ENCODE data around the gene SERPIND1.
"Not testable (repeated sequence)": the region's sequence is repeated elsewhere in the genome, so short reads cannot be mapped to it uniquely, and the experiment has no call there.

SERPIND1 gene, protein sequence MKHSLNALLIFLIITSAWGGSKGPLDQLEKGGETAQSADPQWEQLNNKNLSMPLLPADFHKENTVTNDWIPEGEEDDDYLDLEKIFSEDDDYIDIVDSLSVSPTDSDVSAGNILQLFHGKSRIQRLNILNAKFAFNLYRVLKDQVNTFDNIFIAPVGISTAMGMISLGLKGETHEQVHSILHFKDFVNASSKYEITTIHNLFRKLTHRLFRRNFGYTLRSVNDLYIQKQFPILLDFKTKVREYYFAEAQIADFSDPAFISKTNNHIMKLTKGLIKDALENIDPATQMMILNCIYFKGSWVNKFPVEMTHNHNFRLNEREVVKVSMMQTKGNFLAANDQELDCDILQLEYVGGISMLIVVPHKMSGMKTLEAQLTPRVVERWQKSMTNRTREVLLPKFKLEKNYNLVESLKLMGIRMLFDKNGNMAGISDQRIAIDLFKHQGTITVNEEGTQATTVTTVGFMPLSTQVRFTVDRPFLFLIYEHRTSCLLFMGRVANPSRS

DNA sequence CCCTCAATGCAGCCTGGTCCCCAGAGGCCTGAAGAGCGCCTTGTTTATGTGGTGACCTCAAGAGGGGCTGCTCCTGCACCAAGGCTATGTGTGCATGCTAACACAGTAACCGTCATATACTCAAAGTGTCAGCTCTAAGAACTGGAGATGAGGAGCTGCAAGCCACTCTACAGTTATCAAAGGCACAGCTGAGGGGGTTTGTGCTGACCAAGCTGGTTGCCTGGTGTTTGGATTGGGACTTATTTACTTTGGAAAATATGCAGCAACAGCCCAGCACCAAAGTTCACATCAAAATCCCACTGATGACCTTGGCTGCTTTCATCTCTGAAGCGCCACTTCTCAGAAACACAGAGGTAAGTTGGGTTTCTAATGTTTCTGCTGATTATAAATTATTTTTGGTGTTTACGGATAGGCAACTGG, at the start of gene SERPIND1:
TSS of gene SERPIND1 (plus strand) at position 321 of the 420 bp plus-strand sequence. CDS start 5,200 bp downstream, outside the sequence.
- no peak for DNase-seq

DNA sequence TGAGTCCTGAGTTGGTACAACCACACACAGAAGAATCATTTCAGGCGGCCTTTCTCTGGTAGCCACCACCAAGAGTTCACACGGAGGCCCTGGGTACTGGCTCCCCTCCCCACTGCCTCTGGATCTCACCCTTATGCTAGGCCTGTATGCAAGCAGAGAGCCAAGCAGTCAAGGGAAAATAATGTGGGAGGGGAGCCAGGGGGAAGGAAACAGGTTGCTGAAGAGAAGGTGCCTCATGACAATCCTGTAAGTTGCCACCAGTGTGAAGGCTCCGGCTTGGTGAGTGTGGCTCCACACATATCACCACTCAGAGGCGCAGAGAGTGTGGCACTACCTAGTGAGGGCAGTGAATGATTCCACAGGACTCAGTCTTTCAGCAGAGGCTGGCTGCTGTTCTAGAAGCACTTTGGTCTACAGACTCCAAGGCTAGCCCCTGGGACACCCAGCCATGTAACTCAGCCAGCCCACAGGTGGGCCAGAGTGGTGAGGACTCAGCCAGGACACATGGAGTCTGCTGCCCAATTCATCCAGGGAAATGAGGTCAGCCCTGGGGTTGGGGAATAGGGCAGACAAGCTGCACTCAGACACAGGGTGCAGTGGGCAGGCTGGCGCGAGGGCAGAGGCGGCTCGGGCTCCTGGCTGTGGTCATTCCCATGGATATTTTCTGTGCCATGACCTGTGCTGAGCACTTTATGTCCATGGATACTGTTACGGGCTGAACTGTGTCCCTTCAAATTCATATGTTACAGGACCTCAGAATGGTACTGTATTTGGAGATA, 49.0 kb upstream of the SERPIND1 start:
- no peak for DNase-seq

DNA sequence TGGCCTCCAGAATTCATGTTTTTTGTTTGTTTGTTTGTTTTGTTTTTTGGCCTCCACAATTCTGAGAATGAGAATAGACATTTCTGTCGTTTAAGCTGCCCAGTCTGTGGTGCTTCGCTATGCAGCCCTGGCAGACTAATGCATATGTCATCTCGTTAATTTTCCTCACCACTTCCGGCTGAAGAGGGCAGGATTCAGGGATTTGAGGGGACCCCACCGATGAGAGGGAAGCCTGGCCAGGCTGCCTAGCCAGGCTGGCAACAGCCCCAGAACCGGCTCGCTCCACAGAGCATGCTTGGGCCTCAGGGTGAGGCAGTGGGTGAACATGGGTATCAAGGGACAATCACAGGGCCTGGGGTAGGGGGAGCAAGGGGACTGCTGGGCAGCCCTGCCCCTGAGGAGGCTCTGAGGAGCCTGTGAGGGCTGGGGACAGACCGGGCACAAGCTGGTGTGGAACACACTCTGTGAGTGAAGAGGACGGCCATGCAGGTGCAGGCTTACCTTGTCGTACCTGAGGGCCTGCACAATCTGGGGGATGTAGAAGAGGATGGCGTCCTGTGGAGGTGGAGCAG, 47.8 kb upstream of the SERPIND1 start:
- no peak for DNase-seq

DNA sequence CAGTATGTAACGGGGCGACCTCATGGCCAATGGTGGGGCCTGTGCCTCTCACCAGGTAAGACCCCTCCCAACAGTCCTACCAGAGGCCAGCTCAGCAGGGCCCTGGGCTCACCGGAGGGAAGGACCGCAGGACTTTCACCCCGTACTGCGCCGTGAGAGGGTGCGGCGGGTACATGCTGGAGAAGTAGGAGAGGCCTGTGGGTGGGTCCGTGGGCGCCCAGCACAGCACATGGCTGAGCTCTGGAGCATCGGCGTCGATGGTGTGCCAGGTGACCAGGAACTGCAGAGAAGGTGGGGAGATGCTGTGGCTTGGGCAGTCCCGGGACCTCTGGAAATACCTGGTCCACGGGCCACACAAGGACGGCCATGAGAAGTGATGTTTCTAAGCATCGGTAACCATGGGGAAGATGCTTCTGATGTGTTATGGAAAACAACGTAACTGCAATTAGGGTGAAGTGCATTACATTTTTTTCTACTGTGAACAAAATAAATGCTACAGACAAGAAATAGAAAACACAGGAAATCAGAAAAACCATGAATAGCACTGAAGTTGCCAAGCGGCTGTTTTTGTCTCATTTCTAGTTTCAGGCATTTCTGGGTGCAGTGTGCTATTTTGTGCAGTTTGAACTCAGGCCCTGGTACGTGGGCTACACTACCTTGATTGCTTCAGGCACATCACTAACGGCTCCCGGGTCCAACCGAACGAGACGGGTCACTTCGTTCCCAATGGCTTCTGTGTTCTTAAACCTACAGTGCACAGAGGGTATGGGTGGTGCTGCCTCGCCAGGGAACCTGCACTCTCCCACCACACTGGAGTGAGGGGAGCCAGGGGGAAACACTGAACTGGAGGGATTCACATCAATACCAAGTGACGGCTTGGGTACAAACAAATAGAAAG, 46.5 kb upstream of the SERPIND1 start:
- no peak for DNase-seq

DNA sequence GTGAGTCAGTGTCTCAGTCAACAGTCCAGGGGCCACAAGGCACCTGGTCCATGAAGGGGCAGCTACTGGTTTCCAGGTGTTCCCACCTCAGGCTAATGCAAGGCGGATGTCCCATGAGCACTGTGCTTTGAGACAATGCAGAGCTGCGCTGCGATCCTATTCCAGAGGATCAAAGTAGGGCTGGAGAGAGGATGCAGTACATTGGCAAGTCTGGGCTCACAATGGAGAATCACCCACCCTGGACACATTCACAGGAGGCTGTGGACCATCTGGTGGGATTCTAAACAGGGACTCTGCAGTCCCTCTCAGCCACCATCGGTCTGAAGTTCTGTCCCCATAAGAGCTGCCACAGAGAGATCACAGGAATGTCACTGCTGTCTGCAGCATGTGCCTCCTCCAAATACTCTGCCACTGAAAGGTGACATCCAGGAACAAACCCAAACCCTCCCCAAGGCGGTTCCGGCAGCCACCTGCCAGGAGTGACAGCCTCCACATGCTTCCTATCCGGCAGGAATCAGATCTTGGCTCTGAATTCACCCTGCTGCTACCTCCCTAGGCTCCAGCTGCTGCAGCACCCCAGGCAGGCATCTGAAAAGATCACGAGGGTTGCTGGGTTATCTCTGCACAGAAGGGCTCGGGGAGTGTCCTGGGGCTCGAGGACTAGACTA, 45.3 kb upstream of the SERPIND1 start:
- no peak for DNase-seq

DNA sequence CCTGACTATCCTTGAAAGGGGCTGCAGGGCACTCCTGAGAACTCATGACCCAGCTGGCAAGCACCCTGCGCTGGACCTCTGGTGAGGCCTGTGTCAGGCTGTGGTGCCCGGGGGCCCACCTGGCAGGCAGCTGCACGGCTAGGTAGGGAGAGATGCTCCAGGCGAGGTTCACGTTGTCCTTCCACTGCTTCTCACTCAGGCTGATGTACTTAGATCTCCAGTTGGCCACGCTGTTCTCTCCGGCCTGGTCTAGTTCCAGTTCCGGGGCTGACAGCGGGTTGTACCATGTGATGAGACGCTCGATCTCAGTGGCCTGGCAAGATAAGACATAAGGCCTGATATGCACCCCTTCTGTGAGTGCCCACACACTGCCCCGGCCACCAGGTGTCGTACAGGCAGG, 44.7 kb upstream of the SERPIND1 start:
- DNase-seq, result no peak

DNA sequence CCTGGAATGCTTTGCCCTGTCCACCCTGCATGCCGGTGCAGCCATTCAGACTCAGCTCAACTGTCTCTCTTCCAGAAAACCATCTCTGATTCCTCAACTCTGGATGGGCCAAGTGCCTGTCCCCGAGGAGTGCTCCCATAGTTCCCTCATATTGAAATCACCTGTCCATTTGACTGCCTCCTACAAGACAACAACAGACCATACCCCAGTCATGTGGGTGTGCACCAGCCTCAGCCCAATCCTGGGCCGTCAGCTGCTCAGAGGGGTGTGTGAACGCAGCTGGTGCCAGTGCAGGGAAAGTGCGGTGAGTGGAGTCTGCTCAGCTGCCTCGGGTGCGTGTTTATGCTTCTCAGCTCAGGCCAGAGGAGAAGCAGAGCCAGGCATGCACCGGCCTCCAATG, 41.5 kb upstream of the SERPIND1 start:
- not testable (repeated sequence) for DNase-seq

DNA sequence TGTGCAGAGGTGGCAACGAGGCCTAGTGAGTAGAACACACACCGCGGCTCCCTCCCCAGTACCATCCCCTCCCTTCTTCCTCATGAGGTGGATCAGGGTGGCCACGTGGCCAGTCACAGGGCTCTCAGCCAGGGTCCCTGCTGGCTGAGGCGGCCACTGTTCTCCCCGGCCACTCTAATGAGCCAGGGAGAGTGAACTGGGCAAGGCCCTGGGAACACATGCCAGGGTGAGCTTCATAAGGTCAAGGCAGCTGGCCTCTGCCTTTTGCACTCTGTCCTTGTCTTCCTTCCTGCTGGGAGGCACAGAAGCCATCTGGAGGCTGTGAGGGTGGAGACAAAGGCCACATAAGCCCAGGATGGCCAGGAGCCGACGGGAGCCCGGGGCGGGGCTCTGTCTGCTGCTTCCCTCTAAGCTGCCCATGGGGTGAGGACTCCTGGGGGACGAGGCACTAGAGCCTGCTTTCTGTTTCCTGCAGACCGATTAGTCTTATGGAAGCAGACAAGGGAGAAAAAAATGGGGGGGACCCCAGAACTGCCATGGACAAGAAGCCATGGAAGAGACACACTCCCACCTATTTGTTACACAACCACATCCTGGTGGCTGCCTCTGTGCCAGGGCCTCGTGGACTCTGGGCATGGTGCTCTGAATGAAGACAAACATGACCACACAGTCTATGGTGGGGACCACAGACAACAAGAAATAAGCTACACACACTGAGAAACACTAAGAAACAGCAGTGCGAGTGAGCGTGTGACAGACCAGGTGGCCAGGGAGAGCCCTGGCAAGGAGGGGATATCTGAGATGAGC, 38.4 kb upstream of the SERPIND1 start:
- DNase-seq, result not testable (repeated sequence)

DNA sequence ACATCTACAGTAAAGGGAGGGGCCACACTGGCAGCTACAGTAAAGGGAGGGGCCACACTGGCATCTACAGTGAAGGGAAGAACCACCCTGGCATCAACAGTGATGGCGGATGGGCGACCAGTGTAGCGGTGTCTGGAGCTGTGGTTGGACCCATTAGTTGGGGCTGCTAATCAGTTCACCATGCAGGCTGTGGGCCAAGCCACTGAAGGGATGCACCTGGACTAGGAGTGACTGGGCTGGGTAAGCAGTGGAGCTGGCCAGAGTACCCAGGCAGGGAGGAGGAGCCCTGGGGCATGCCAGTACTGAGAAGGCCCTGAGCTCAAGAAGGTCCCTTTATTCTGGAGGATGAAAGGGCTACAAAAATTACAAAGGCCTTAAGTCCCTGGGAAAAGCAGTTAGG, 37.0 kb upstream of the SERPIND1 start:
- not testable (repeated sequence) for DNase-seq

DNA sequence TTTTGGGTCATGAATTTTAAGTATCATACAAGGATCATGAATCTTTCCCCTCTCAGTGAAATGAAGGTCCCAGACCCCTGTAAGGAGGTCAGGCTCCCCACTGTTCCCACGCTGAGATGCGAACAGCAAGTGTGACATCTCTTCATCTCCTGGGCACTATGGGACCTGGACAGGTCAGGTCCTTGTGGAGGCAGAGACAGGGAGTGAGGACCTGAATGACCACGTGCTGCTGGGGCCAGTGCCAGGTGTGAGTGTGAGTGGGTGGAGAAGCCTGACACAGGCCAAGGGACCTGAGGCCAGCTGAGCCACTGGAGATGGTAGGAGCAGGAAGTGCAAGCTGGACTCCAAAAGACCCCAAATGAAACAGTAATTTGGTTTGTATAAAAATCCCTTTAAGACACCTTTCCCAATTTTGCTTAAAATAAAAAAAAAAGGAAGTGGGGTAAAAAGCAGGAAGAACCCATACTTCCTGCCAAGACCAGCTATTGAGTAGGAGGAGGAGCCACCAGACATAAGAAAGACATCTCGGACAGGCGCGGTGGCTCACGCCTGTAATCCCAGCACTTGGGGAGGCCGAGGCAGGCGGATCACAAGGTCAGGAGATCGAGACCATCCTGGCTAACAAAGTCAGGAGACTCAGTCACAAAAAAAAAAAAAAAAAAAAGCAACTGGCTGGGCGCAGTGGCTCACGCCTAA, 35.4 kb upstream of the SERPIND1 start:
- no peak for DNase-seq

DNA sequence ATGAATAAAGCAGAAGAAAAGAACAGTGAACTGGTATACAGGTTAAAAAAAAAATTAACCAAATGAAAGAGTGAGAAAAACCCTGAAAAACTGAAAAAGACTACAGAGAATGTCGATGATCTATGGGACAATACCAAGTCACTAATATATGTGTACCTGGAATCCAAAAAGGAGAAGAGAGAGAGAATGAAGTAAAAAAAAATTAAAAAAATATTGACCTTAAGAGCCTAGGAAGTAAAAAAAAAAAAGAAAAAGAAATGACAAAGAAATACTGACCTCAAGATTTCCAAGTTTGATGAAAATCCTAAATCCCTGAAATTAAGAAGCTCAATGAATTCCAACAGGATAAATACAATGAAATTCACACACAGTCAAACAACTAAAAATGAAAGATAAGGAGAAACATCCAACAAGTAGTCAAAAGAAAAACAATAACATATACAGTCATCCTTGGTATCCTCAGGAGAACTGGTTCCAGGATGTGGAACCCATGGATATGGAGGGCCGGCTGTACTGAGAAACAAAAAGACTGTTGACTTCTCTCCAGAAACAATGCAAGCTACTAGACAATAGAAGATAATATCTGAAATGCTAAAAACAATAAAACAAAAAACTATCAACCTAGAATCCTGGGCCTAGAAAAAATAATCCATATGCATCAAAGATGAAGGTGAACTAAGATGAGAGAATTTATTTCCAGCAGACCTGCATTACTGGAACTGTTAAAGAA, 33.5 kb upstream of the SERPIND1 start:
- no peak for DNase-seq

DNA sequence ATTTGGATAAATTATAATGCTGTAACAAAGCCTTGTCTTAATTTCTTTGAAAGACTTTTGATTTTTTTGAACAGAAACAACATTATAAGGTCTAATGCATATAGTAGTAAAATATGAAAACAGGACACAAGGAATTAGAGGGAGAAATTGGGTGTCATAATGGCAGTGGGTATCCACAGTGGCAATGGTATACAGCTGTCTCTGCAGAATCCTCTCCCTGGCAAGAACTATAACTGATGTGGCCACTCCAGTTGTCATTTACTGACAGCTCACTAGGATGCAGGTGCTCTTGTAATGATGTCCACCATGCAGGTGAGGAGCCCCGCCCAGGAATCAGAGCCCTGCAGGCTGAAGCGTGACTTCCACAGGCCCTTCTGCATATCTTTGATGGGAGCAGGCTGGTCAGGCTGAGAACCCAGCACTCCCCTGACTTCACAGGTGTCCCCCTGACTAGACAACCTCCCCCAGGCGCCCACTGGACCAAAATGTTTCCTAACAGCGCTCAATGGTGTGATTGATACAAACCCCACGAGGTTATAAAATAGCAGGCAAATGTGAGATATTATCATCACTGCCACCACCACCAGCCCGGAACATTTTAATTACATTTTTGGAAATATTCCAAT, 32.8 kb upstream of the SERPIND1 start:
- no peak for DNase-seq

DNA sequence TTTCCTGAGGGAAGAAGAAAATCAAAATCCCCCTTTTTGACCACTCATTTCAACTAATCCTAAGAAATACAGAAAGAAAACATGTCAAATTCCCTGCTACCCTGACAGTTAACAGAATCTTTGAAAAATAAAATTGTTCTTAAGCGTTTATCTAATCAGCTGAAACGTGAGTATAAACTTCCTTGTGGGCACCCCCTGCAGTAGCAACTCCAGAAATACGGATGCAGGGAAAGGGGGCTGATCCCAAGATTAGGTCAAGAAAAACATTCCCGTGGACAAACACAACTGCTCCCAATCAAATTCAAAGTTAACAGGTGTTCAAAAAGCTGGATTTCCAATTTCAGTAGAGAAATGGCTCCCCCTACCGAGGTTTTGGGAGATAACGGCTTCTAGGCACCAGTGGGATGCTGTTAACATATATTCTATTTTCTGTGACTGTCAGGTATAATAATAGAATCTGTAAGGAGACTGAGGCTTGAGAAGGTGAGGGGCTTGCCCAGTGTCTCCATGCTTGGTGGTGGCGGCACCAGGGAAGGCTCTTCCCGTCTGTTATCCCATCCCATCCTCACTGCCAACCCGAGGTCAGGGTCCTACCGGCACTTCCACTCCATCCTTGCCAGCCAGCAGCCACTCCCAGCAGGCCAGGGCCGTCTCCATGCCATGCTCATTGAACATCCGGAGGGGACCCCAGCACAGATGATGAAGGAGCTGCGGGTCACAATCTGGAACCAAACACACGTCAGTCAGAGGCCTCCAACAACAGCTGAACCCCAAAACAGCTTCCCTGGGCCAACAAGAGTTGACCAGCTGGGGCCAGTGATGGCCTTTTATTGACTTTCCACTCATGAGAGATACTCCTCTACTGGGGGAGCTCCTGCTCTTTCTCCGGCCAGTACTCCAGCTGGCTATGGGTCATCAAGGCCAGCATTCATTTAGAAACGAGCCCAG, 32.0 kb upstream of the SERPIND1 start:
- DNase-seq, result peak; percentile 41 to 50

DNA sequence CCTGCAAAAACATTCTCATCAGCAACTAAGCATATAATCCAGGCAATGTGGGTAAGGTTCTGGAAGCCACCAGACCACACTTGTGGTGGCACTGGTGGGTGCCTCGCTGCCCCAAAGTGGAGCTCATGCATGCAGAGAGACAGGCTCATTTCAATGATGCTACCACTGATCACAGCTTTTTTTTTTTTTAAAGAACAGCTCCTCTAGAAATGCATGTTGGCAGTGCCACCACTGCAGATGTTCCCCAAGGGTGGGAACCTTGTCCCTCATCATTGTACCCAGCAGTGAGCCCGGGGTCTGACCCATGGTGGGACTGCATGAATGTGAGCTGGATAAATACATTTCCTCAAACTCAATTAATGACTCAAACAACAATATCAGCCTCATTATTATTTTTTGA, 31.1 kb upstream of the SERPIND1 start:
- no peak for DNase-seq

DNA sequence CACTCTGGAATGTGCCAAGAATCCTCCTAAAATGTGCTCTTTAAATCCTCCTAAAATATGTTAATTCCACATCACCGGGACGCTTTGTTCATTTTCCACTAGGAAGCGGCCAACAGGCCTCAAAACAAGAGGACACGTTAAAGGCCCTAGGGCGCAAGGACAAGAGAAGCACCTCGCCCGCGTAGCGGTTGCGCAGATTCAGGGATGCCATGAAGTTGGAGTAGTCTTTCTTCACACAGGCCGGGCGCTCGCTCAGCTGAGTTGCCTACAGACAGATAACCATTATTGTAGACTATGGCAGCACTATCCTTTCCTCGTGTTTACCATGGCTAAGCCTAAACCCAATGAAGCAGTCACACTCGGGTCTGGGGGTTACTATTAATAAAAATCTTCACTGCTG, 29.5 kb upstream of the SERPIND1 start:
- no peak for DNase-seq

DNA sequence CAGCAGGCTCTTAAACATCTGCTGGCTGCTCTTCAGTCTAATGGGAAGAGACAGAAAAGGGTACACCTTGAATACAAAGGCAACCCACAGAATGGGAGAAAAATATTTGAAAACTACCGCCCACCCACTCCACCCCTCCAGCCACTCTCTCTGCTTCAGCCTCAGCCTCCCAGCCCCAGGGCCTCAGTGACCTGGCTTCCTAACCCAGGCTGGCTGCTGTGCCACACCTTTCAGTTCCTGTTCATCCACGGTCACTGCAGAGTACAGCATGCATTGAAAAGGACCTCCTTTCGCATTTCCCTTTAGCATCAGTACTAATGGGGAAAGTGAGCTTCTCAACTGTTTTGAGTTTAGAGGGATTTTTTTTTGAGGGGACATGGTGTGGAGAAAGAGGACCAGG, 28.8 kb upstream of the SERPIND1 start:
- no peak for DNase-seq

DNA sequence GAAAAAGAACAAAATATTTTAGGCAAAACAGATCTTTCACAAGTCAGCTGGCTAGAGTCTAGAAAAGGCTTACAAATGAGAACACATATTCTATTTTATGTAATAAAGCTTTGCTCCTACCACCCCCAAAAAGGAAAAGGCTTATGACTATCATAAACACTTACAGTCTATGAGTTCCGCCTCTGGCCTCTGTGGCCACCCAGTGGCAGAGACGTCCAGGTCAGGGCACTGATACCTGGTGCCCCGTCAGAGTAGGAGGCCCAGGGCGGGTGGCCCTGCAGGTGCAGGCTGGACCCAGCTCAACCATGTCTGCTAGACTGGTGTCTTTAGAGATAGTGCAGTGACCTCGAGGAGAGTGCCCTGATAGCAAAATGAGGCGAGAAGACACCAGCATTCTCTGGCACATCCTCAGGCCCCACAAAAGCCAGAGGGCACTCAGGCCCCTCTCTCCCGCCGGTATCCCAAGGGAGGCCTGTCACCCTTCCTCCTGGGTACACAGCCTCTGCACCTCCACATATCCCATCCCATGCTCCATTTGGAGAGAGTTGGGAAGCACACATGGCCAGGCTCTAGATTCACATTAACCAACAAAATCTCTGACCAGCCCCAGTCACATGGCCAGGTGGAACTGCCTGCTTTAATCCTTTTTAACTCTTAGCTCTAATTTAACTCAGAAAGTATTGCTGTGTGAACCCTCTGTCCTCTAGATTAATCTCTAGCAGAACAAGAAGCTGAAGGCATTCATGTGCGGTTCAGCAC, 27.3 kb upstream of the SERPIND1 start:
- DNase-seq, result no peak

Data from activated CD4-positive, alpha-beta T cell treated with anti-CD3 and anti-CD28 coated beads, Interleukin-2, amount 50 U/mL, for 48 hours (primary cell).